A549 (cell line): ENCODE results near the gene IL12RB2.

ENCODE experiments used
- CBX8 ChIP-seq: fragments of 200-600 bp; sonication (generic); IDR thresholded peaks from 2 replicates; pipeline ENCODE4 v1.6.1; 2016
- CHD2 ChIP-seq: fragments of 150-350 bp; IDR thresholded peaks from 2 replicates; pipeline ENCODE4 v1.6.1; 2014; ENCODE audit warnings: low read length; ENCODE audit not compliant: partially characterized antibody
- CTCF ChIP-seq: fragments of >200 bp; sonication (Bioruptor Twin); formaldehyde crosslinking; IDR thresholded peaks from 3 replicates; pipeline ENCODE4 v1.5.1; 2016
- E2F6 ChIP-seq: IDR thresholded peaks from 2 replicates; pipeline ENCODE4 v1.6.1; 2012; ENCODE audit warnings: low read depth, borderline replicate concordance
- ESRRA ChIP-seq: fragments of 150-350 bp; IDR thresholded peaks from 2 replicates; pipeline ENCODE4 v1.6.1; 2014; ENCODE audit warnings: mild to moderate bottlenecking, low read length, borderline replicate concordance
- MAX ChIP-seq: IDR thresholded peaks from 2 replicates; pipeline ENCODE4 v1.6.1; 2012
- MYC ChIP-seq: IDR thresholded peaks from 2 replicates; pipeline ENCODE4 v1.6.1; 2012; ENCODE audit warnings: mild to moderate bottlenecking, inconsistent platforms, low read length, improper control_type of control experiment, borderline replicate concordance
- POLR2A ChIP-seq: IDR thresholded peaks from 2 replicates; pipeline ENCODE4 v1.6.1; 2012; ENCODE audit warnings: mild to moderate bottlenecking, low read length
- RFX5 ChIP-seq: fragments of 450-650 bp; IDR thresholded peaks from 2 replicates; pipeline ENCODE4 v1.7.1; 2014; ENCODE audit warnings: antibody characterized with exemption, mild to moderate bottlenecking, moderate library complexity
- RNF2 ChIP-seq: fragments of 200-600 bp; sonication (generic); IDR thresholded peaks from 2 replicates; pipeline ENCODE4 v1.6.1; 2016; ENCODE audit warnings: low read depth, mild to moderate bottlenecking, antibody characterized with exemption, moderate library complexity, borderline replicate concordance
- TF ChIP-seq, protein P1 (sequence below): fragments of 200-600 bp; sonication (generic); IDR thresholded peaks from 2 replicates; pipeline ENCODE4 v1.6.1; 2016; ENCODE audit warnings: antibody characterized with exemption, mild to moderate bottlenecking, moderate library complexity

- TF ChIP-seq CHD2 (no peak), RNF2 (no peak), CTCF (no peak), MAX (no peak), E2F6 (no peak), ESRRA (no peak), RFX5 (no peak), MYC (no peak), POLR2A (no peak), CBX8 (no peak)
- TF ChIP-seq, protein P1, sequence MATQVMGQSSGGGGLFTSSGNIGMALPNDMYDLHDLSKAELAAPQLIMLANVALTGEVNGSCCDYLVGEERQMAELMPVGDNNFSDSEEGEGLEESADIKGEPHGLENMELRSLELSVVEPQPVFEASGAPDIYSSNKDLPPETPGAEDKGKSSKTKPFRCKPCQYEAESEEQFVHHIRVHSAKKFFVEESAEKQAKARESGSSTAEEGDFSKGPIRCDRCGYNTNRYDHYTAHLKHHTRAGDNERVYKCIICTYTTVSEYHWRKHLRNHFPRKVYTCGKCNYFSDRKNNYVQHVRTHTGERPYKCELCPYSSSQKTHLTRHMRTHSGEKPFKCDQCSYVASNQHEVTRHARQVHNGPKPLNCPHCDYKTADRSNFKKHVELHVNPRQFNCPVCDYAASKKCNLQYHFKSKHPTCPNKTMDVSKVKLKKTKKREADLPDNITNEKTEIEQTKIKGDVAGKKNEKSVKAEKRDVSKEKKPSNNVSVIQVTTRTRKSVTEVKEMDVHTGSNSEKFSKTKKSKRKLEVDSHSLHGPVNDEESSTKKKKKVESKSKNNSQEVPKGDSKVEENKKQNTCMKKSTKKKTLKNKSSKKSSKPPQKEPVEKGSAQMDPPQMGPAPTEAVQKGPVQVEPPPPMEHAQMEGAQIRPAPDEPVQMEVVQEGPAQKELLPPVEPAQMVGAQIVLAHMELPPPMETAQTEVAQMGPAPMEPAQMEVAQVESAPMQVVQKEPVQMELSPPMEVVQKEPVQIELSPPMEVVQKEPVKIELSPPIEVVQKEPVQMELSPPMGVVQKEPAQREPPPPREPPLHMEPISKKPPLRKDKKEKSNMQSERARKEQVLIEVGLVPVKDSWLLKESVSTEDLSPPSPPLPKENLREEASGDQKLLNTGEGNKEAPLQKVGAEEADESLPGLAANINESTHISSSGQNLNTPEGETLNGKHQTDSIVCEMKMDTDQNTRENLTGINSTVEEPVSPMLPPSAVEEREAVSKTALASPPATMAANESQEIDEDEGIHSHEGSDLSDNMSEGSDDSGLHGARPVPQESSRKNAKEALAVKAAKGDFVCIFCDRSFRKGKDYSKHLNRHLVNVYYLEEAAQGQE = no peak
These were observed 17.4 kb upstream of the IL12RB2 start for GRCh38 chr1:67290236-67290635.
